ENCODE results near the gene XPO1.

GRCh38 chr2:61485281-61485680 is 52.9 kb downstream of the XPO1 start:
- TF ChIP-seq EP300 (IDR thresholded peaks at IDR 0.05; ENCODE audit: borderline replicate concordance) (no peak), MAX (IDR thresholded peaks at IDR 0.05) (no peak), ZBTB7A (IDR thresholded peaks at IDR 0.05; ENCODE audit: low read depth) (no peak), YY1 (IDR thresholded peaks at IDR 0.05; ENCODE audit: low read depth) (no peak), RAD21 (IDR thresholded peaks at IDR 0.05; ENCODE audit: low read depth) (no peak)

All from Ishikawa (cell line).